Pulmonary artery endothelial cell (primary cell): Measurements from ENCODE around the gene ANTKMT. TPM values are rescaled to one million over a fixed set of nuclear protein-coding genes. Genes with fewer than 3 reads are reported as not detected.

Experiments used
- DNase-seq: peaks from one replicate; pipeline ENCODE4 v3.0.0-alpha.2; 2011; ENCODE audit warnings: low read depth, low spot score
- total RNA-seq: library from RNA; depleted of rRNA; stranded (reverse); fragments of >200 nt; gene quantifications from 2 replicates; pipeline ENCODE4 v1.2.3, GENCODE V29; 2014

Gene ANTKMT
- total RNA-seq, 1 donor from 2014 or later = 28.8 TPM

DNA sequence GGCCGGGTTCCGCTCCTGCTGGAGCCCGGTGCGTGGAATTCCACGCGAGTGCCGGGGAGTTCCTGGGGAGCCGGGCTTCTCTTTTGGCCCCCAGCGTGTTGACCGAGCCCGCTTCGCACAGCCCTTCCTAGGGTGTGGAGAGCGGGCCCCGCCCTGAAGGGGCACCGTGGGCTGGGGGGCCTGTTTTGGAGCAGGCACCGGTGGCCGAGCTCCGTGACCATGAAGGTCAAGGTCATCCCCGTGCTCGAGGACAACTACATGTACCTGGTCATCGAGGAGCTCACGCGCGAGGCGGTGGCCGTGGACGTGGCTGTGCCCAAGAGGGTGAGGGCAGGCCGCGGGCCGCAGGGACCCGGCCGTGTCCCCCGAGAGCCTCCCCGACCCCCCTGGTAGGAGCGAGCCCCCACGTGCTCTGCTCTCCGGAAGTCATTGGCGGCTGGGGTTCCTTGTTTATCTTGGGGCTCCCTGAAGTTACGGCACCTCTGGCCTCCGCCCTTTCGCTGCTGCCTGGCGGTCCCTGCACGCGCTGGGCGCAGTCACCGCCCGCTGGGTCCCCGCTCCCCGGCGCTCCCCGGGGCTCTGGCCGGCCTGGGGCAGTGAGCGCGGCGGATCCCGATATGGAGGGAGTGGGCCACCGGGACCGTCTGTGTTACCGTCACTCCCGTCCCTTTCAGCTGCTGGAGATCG is 6.5 kb downstream of the ANTKMT start:
- no peak for DNase-seq

DNA sequence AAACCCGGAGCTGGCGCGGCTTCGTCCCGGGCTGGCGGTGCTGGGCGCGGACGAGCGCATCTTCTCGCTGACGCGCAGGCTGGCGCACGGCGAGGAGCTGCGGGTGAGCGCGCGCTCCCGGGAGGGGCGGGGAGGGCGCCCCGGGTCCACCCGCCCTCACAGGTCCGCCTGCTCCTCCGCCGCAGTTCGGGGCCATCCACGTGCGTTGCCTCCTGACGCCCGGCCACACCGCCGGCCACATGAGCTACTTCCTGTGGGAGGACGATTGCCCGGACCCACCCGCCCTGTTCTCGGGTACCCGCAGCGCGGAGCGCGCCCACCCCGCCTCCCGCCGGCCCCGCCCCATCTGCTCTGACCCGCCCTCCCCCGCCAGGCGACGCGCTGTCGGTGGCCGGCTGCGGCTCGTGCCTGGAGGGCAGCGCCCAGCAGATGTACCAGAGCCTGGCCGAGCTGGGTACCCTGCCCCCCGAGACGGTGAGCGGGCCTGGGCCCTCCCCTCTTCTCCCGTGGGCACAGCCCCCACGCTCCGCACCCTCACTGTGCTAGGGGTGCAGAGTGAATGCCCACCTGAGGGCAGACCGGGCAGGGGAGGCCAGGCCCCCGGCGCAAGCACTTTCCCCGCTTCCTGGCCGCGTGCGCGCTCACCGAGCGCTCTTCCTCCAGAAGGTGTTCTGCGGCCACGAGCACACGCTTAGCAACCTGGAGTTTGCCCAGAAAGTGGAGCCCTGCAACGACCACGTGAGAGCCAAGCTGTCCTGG is 7.4 kb downstream of the ANTKMT start:
- no peak for DNase-seq

DNA sequence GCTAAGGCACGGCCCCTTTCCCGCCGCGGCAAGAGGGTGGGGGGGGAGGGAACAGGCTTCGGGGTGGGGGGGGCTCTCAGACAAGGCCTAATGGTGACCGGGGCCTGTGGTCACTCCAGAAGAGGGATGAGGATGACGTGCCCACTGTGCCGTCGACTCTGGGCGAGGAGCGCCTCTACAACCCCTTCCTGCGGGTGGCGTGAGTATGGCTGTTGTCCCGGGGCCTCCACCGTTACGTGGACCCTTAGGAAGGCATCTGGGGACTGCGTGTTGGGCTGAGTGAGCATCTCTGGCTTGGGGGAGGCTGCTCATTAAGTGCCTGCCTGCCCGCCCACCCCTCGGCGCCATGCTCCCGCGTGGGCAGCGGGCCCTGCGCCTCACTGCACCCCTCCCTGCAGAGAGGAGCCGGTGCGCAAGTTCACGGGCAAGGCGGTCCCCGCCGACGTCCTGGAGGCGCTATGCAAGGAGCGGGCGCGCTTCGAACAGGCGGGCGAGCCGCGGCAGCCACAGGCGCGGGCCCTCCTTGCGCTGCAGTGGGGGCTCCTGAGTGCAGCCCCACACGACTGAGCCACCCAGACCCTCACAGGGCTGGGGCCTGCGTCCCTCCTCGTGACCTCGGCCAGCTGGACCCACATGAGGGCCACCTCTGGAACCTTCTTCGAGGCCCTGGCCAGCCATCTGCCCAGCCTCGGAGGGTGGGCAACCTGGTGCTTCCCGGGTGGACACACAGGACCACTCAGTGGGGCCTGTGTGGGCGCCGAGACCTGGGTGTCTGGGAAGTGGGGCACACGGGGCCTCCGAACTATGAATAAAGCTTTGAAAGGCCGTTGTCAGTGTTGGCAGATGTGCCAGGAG is 8.2 kb downstream of the ANTKMT start:
- no peak for DNase-seq

DNA sequence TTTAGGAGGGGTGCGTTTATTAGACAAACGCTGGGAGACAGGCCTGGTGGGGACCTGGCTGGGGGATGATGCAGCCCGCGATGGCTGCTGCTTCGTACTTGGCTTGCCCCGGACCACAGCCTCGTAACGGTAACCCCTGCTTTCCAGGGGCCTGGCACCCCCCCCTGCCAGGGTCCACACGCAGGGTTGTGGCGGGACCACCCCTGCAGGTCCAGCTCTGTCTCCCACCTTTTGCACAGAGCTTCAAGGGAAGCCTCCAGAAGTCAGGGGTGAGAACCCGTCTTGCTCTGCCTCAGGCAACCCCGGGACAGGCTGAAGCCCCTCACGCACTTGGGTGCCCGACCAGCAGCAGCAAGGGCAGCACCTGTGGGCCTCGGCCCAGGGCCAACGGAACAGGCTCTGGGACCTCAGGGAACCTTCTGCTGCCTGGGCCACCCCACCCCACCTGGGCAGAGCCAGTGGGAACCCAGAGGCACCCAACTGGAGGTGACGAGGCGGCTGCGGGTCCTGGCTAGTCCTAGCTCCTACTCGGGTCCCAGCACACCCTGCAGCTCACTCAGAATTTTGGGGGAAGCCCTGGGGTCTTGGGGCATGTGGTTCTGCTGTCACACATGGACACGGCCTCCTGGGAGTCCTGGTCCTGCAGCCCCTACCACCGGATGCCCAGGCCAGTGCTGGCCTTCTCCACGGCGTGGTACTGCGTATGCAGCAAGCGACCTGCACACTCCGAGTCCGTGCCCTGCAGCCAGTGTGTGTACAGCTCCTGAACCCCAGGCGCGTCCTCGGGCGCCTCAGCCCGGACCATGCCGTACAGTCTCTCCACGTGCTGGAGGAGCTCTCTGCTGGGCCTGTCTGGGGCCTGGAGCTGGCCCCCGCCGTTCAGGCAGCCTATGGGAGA is 9.1 kb downstream of the ANTKMT start:
- no peak for DNase-seq

DNA sequence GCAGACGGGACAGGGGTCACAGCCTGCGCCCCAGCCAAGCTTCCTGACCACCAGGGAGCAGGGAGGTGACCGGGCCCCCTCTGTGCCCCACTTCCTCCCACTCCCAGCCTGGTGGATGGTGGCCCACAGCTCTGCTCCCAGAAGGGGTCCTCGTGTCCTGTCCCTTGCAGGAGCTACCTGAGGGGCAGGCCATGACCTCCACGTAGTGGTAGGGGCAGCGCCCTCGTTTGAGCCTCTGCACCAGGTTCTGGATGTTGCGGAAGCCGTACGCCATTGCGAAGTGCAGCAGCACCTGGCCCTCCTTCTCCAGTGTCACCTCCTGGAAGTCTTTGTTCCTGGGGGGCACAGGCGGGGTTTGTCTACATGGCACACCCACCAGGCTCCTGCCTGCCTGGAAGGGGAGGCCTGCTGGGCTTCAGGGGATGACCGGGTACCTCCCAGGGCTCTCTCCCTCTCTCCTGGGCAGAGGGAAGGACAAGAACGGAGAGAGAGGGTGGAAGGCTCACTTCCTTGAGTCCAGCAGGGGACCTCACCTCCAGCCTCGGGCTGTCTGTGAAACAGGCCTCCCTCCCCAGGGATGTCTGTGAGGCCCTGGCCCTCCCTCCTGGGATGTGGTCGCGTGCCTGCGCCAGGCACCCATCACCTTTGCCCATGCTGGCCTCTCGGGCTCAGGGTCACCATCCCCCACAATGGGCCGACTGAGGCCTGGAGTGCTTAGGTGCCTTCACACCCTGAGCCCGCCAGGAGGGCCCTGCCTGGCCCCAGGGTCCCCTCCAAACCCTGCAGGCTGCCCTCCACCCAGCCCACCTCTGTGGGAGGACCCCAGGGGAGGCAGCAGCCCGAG is 9.9 kb downstream of the ANTKMT start:
- no peak for DNase-seq

DNA sequence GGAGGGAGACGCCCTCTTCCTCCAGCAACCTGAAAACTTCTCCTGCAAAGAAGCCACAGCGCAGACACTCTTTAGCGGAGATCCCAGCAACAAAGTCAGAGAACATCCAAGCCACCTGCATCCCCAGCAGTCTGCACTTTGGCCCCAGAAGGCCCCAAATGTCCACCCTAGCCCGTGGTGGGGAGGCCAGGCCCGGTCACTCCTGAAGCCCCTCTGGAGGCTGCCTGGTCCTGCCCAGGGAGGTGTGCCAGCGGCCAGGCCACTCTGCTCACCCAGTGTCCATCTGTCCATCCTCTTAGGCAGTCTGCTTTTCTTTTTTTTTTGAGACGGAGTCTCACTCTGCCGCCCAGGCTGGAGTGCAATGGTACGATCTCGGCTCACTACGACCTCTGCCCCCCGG is 11.4 kb downstream of the ANTKMT start:
- no peak for DNase-seq

DNA sequence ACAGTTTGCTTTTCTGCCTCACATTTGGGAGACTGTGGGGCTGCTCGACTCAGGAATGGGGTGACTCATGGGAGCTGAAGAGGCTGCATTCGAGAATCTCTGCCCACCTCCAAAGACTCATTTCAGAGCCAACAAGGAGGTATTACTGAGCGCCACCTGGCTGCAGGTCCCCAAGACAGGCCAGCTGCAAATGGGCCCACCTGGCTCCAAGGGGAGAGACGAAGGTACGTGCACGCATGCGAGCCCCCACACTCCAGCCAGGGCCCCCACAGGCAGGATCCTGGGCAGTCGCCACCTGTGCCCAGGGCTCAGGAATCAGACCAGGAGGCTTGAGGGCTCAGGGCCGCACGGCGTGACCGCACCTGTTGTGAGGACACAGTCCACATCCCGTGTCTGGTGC is 12.0 kb downstream of the ANTKMT start:
- DNase-seq = no peak

DNA sequence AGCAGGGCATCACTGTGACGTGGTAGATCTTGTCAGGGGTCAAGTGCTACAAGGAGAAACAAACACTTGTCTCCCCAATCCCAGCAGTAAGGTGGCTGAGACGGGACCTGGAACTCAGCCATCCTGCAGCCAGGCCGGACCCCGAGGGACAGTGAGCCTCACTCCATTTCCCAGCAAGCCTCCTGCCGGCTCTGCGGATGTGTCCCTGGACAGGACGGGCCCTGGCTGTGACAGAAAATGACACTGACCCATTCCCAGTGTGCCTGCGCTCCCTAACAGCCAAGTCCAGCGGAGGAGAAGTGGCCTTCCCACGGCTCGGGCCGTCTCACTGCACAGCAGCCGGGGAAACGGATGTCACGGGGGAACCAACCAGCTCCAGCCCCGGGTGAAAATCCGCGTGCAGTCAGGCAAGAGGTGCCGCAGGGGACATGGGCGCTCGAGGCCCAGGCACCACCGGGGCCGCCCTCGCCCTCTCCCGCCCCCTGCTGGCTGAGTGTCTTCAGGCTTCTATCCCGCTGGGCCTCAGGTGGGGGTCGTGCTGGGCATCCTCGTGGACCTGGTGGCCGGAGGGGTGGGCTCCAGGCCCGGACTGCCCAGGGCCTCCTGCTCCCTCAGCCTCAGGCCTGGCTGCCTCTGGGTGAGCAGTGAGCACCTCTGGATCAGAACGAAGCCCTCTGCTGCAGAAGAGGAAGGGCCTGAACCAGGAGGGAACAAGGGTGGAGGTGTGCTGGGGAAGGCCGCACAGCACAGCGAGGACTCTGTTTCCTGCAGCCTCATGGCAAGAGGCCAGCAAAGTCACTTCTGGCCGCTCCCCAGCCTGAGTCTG is 12.6 kb downstream of the ANTKMT start:
- no peak for DNase-seq

DNA sequence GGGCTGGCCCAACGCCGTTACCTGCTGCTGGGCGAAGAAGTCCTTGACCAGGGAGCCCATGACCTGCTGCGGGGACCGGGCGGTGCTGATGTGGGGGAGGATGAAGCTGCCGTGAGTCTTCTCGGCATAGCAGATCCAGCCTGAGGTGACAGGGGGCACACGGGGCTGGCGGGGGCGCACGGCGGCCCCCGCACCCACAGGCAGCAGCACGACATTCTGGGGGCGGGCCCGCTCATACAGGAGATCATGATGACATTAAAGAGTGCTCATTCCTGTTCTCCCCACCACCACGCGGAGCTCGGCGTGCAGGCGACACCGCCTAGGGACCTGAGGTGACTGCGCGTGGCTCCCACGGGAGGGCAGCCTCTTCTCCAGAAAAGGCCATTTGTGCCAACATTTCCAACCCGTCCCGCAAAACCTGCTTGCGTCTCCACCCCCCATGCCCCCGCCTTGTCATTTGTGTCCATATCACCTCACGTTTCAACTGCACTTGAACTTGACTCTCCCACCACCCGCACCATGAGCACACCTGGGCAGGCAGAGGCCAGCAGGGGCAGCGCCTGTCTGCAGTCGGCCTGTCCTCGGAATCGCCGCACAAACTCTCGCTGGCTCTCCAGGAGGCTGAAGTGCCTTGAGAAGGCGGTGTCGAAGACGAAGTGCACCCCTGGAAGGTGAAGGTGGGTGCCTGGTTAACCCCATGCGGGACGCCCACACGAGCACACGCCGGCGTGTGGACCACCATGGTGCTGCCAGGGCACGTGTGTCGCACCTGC is 13.4 kb downstream of the ANTKMT start:
- DNase-seq = no peak

DNA sequence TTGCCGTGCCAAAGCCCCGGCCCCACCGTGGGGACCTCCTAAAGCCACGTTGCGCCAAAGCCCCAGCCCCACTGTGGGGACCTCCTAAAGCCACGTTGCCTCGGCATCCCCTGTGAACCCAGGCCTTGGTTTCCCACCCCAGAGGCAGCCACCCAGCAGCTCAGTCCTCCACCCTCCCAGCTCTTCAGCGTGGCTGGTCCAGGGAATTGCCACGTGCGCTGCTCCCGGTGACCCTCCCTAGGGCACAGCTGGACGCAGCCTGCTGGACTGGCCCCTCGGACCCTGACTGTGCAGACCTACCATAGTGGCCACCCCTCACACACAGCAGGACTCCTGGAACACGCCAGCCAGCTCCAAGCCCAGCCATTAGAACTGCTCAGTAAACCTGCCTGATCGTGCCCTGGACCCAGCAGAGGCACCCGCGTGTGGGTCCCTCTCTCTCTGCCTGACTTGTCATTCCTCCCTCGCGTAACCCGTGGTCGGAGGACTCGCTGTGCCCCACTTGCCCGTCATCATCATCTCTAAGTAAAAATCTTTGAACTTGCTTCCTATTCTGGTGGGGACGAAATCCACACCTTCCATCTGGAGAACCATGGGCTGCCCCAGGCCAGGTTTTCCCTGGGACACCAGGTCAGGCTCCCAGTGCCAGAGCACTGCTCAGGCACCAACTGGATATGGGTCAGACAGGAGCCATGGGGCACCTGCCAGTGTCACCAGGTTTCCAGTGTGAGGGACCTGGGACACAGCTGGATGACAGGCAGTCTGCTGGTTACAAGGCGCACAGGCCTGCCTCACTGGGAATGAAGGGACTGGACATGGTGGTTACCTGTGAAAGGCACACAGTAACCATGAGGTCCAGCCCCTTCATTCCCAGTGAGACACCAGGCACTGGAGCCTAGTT is 14.3 kb downstream of the ANTKMT start:
- no peak for DNase-seq

DNA sequence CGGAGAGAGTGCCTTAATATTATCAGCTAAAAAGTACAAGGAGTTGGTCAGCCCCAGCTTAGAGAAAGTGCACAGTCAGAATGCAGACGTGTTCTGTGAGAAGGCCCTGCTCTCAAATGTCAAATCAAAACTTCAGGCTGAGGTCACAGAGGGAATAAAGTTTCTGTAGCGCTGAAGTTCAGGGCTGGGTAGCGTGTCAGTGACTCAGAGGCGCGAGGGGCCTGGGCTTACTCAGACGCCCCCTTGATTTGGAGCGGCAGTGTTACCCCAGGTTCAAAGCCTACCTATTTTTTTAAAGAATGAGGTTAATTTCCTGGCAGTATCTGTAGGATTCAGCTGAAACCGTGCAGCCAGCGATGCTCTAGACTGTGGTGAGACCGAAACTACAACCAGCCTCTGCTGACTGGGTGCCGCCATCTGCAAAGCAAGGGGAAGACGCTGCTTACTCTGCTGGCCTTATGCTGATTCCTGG is 15.1 kb downstream of the ANTKMT start:
- DNase-seq = no peak

DNA sequence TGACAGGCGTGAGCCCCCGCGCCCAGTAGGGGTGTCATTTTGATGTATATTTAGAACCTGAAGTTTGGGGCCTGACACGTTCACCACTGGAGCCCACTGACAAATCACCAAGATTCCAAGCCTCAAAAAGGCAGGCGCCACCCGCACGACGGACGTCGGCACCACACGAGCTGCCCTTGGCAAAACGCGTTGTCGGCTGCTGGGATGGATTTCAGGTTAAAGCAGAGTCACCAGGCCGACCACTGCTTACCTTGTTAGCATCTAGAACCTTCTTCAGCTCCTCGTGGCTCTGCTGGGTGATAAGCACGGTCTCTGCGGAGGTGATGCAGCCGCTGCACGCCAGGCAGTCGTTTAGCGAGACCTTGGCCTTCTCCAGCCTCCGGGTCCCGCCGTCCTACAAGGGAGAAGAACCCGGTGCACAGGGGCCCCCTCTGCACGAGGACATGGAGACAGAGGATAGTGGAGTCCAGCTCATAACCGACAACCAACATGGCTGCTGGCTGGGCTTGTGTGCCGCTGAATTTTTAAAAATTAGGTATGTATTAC is 16.1 kb downstream of the ANTKMT start:
- DNase-seq = no peak

DNA sequence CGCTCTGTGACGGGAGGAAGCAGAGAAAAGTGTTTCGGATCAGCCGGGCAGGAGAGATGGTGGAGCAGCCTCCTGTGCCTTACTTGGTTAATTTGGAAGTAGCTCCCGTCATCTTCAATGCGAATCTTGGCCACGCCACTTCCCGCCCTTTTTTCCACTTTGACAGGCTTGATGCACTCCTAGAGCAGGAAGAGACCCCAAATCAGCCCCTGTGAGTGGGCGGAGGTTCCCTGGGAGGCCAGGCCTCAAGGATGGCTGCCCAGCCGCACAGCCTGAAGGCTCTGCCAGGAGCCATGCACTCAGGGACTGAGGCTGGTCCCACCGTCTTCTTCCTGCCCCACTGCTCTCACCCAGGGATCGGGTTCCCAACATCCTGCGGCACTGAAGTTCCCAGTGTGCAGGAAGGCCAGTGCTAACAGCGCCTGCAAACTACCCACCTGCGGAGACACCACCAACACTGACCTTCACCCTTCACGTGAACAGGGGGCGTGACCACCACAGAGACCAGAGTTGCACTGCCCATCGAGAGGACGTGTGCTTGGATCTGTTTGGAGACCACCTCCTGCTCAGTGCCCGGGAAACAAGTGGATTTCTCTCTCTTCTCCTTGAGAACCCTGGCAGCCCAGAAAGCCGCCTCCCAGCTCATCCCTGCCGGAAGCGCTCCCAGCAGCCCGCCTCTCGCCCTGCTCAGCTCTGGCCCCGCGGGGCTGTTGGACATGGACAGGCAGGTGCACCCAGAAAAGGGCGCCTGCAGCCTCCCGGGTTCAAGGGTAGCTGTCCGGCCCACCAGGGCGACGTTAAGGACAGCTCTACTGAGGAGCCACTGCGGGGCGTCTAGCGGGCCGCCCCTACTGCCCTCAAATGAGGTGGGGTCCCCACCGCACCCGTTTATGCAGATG is 18.9 kb downstream of the ANTKMT start:
- DNase-seq = no peak

DNA sequence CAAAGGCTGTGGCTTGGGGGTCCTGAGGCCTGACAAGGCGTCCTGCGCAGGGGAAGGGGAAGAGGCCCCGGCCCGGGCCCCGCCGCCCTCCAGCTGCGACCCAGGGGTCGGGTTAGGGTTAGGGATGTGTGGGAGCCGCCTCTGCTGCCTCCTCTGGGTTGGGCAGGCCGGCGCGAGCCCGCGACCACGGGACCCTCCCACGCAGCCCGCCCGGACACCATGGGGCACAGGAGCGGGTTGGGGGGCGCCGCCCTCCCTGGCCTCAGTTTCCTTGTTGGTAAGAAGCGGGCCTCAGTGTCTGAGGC is 19.5 kb downstream of the ANTKMT start:
- no peak for DNase-seq

DNA sequence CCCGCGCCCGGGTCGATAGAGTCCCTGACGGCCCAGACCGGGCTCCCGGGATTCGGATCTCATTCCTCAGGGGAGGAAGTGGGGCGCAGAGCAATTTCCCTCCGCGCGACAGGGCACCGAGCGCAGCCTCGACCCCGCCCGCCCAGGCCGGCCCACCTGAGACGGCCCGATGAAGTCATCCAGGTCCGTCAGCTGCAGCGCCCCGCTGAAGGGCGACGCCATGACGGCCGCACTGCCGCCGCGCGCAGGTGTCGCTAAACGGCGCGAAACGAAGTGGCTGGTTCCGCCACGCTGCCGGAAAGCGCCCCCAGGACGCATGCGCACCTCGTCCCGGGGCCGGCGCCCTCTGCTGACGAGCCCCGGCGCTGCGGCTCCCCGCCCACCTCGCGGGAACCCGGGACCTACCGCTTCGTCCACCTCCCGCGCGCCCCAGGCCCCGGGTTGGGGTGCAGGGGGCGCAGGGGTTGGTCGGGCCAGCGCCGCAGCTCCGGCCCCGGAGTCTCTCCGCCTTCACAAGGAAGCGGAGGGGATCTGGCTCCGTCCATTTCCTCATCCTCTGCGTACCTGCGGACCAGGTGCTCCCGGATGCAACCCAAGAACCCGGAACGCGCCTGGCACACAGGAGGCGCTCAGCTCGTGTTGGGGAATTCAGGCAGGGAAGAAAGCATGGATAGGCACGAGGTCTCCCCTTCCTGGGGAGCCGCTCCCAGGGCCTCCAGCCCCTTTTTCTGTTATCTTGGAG is 20.0 kb downstream of the ANTKMT start, which contains the start of gene CIAO3:
Gene CIAO3, minus strand, starts transcription at position 234 of the 742 bp plus-strand sequence. Its CDS starts 12 bp downstream, at position 222.
- peak; percentile 60 for DNase-seq
